HG03196 (cell line): ENCODE measurements around the gene PYGM.

Experiments used
- ATAC-seq: cut with Tn5 transposase; IDR thresholded peaks from one replicate; pipeline ENCODE4 v1.9.1; 2021; ENCODE audit not compliant: unreplicated experiment

Gene PYGM

DNA sequence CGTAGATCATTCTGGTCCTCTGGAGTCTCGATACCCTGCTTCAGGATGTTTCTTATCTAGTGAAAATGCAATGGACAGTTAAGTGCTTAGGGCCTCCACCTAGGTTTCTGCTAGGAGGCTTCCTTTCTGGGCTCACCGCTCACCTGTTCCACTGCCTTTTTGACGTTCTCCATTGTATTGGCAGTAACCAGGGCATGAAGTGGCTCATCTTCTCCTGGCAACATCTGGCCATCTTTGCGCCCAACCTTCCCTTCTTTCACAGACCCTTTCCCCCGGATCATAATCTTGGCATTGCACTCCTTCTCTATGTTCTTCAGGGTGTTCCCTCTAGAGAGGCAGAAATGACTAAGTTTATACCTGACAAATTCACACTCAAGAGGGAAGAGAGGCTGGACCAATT, 9.5 kb upstream of the PYGM start:
- no peak for ATAC-seq

GRCh38 chr11:64768300-64768694, 8.5 kb upstream of the PYGM start:
- no peak for ATAC-seq

GRCh38 chr11:64767344-64768299, 7.8 kb upstream of the PYGM start:
- ATAC-seq = no peak

- no peak for ATAC-seq
Observed at GRCh38 chr11:64766881-64767280, 7.1 kb upstream of the PYGM start.

GRCh38 chr11:64765851-64766665, 6.3 kb upstream of the PYGM start:
- no peak for ATAC-seq

GRCh38 chr11:64765291-64765850, 5.6 kb upstream of the PYGM start:
- no peak for ATAC-seq

GRCh38 chr11:64764753-64765152, 5.0 kb upstream of the PYGM start:
- ATAC-seq = no peak

GRCh38 chr11:64764040-64764611, 4.4 kb upstream of the PYGM start:
- no peak for ATAC-seq

- no peak for ATAC-seq
Observed at GRCh38 chr11:64763526-64764039, 3.8 kb upstream of the PYGM start.

GRCh38 chr11:64762674-64763525, 3.1 kb upstream of the PYGM start:
- no peak for ATAC-seq

- ATAC-seq = no peak
Observed at GRCh38 chr11:64762277-64762673, 2.5 kb upstream of the PYGM start.

DNA sequence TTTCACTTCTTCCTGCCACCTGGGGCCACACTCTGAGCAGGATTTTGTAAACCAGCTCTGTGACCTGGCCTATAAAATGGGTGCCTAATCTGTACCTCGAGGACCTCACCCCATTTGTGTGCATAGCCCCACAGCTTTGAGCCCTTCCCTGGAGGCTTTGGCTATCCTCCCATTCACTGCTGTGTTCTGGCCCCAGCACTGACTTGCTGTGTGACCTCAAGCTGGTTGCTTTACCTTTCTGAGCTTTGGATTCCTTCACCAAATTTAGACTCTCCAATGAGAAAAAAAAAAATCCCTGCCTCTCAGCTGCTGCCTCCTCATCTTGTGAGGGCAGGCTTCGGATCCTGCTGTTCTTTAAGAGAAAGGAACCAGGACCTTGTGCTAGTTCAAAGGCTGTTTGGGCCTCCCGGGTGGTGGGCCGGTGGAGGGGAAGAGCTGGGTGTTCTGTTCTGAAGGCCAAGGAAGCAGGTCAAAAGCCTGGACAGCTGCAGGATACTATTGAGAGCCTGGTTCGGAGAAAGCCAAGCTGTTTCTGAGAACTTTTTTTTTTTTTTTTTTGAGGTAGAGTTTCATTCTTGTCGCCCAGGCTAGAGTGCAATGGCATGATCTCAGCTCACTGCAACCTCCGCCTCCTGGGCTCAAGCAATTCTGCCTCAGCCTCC, 1.1 kb upstream of the PYGM start:
- no peak for ATAC-seq

- ATAC-seq = no peak
Observed at GRCh38 chr11:64759131-64759721, 548 bp downstream of the PYGM start.

- ATAC-seq = no peak
Observed at GRCh38 chr11:64758330-64759079, 1.3 kb downstream of the PYGM start.

DNA sequence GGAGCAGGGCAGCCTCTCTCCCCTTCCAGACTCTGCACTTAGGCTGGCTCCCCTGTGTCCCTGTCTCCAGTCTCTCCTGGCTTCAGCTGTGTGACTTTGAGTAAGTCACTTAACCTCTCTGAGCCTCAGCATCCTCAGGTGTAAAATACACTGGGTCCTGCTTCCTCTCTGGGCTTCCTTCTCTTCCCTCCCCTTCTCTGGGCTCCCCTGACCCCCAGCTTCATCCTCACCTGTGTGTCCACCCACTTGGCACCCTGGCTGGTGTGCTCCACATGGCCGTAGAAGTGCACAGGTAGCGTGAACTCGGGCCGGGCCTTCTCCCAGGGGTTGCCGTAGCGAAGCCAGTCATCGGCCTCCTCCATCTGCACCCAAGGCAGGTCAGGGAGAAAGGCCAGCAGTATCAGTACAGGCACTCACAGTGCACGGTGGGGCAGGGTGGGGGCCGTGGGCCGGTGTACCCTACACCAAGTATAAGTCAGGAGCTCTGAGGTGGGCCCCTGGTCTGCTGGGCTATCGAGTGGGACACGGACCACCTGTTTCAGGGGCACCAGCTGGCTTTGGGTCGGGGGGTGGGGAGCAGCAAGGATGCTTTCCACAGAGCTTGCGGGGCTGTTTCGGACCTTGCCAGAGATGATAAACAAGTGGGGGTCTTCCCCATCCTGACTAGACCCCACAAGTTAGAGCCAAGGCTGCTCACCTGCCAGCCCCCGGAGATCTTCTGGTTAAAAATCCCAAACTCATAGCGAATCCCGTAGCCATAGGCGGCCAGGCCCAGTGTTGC, 2.0 kb downstream of the PYGM start:
- no peak for ATAC-seq

DNA sequence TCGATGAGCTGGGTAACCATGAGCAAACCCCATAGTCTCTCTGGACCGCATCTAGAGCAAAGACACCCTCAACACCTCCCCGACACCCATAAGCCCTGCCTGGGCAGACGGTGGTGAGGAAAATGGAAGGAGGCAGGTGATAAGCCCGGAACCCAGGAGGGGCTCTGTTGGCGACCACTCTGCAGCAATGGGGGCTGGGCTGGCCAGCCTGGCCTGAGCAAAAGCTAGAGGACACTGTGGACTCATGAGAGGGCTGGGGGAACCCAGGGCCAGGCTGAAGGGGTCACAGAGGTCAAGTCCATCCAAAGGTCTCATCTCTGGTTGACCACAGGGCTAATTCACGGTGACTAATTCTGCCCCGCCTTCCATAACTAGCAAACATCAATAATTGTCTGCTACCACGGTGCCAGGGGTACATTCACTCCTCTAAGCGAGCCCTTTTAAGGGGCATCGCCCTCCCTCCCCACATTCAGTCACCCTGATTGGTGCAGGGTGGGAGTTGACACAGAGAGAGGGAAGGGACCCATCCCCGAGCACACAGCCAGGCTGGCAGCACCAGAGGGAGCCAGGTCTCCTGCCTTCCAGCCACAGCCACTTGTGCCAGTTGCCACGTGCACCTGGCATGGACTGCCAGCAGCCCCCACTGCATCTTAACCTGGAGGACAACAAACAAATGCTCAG, 4.0 kb downstream of the PYGM start:
- no peak for ATAC-seq
